HEK293 (cell line): Measurements from ENCODE around the gene OLA1.

Source experiments
- CTCF ChIA-PET: fragments of 350-600 bp; formaldehyde crosslinking; extraction: SDS; loops from one replicate; lab custom pipeline; 2021; ENCODE audit warnings: antibody characterized with exemption; lab: Yijun Ruan, JAX
- POLR2A ChIA-PET: fragments of 300-600 bp; formaldehyde crosslinking; extraction: SDS; loops from one replicate; lab custom pipeline; 2020; ENCODE audit warnings: antibody characterized with exemption, inconsistent platforms; lab: Yijun Ruan, JAX
- H3K27ac ChIP-seq: fragments of 200-500 bp; sonication (Bioruptor generic); 2 replicates; pipeline ENCODE4 v1.5.1; 2014; ENCODE audit warnings: low read depth, low read length, control low read depth, inconsistent platforms; ENCODE audit errors: extremely low read depth
- H3K36me3 ChIP-seq, 2 experiments: fragments of 200-500 bp in 1 of 2; sonication (Bioruptor generic) in 1 of 2; 1 replicate in 1 of 2; 2 replicates in 1 of 2; pipeline ENCODE4 v1.5.1; 2014 to 2017; ENCODE audit warnings: inconsistent platforms in 2 of 2, low read length in 2 of 2; ENCODE audit not compliant: control insufficient read depth in 2 of 2, insufficient read depth in 1 of 2
- H3K4me1 ChIP-seq: fragments of 200-500 bp; sonication (Bioruptor generic); 2 replicates; pipeline ENCODE4 v1.5.1; 2014; ENCODE audit warnings: mild to moderate bottlenecking, low read length, inconsistent platforms; ENCODE audit not compliant: control insufficient read depth, insufficient read depth
- H3K4me3 ChIP-seq: 2 replicates; pipeline ENCODE4 v1.5.1; 2011; ENCODE audit warnings: low read depth, mild to moderate bottlenecking, control low read depth, low read length, moderate library complexity
- H3K9me3 ChIP-seq: fragments of 200-500 bp; sonication (Bioruptor generic); 2 replicates; pipeline ENCODE4 v1.5.1; 2014; ENCODE audit warnings: low read depth, low read length, inconsistent platforms; ENCODE audit not compliant: control insufficient read depth, insufficient read depth
- ELK4 ChIP-seq: IDR thresholded peaks from 2 replicates; pipeline ENCODE4 v1.6.1; 2011; ENCODE audit warnings: mild to moderate bottlenecking, low read depth, low read length, borderline replicate concordance
- IKZF3 ChIP-seq: fragments of 450-650 bp; IDR thresholded peaks from 2 replicates; pipeline ENCODE4 v1.5.0; 2018; ENCODE audit warnings: missing biosample characterization, mild to moderate bottlenecking, missing genetic modification characterization, moderate library complexity
- OSR2 ChIP-seq: fragments of 450-650 bp; formaldehyde crosslinking; IDR thresholded peaks from 2 replicates; pipeline ENCODE4 v1.5.1; 2016; ENCODE audit warnings: missing biosample characterization, missing genetic modification characterization
- PATZ1 ChIP-seq: fragments of 450-650 bp; formaldehyde crosslinking; IDR thresholded peaks from 2 replicates; pipeline ENCODE4 v1.5.1; 2016; ENCODE audit warnings: missing biosample characterization, missing genetic modification characterization
- PRDM10 ChIP-seq: fragments of 450-650 bp; formaldehyde crosslinking; IDR thresholded peaks from 2 replicates; pipeline ENCODE4 v1.5.1; 2016; ENCODE audit warnings: missing biosample characterization, missing genetic modification characterization
- REPIN1 ChIP-seq: fragments of 450-650 bp; formaldehyde crosslinking; IDR thresholded peaks from 2 replicates; pipeline ENCODE4 v1.5.1; 2017; ENCODE audit warnings: missing biosample characterization, missing genetic modification characterization, low read depth
- SP7 ChIP-seq: fragments of 450-650 bp; formaldehyde crosslinking; IDR thresholded peaks from 2 replicates; pipeline ENCODE4 v1.5.1; 2016; ENCODE audit warnings: missing biosample characterization, missing genetic modification characterization
- YY2 ChIP-seq: fragments of 450-650 bp; formaldehyde crosslinking; IDR thresholded peaks from 2 replicates; pipeline ENCODE4 v1.5.1; 2016; ENCODE audit warnings: missing biosample characterization, missing genetic modification characterization
- ZBTB20 ChIP-seq: fragments of 450-650 bp; formaldehyde crosslinking; IDR thresholded peaks from 2 replicates; pipeline ENCODE4 v1.5.1; 2016; ENCODE audit warnings: missing biosample characterization, missing genetic modification characterization
- ZEB2 ChIP-seq: fragments of 450-650 bp; formaldehyde crosslinking; IDR thresholded peaks from 2 replicates; pipeline ENCODE4 v1.5.1; 2016; ENCODE audit warnings: missing biosample characterization, missing genetic modification characterization
- ZIC2 ChIP-seq: fragments of 450-650 bp; formaldehyde crosslinking; IDR thresholded peaks from 2 replicates; pipeline ENCODE4 v1.5.1; 2016; ENCODE audit warnings: missing biosample characterization, missing genetic modification characterization
- ZNF138 ChIP-seq: fragments of 450-650 bp; formaldehyde crosslinking; IDR thresholded peaks from 2 replicates; pipeline ENCODE4 v1.5.1; 2016; ENCODE audit warnings: missing biosample characterization, missing genetic modification characterization, borderline replicate concordance
- ZNF449 ChIP-seq: fragments of 450-650 bp; formaldehyde crosslinking; IDR thresholded peaks from 2 replicates; pipeline ENCODE4 v1.5.1; 2017; ENCODE audit warnings: missing biosample characterization, mild to moderate bottlenecking, missing genetic modification characterization, moderate library complexity
- ZNF645 ChIP-seq: fragments of 450-650 bp; formaldehyde crosslinking; IDR thresholded peaks from 2 replicates; pipeline ENCODE4; 2016; ENCODE audit warnings: missing biosample characterization, missing genetic modification characterization
- ZNF747 ChIP-seq: fragments of 450-650 bp; formaldehyde crosslinking; IDR thresholded peaks from 2 replicates; pipeline ENCODE4 v1.5.1; 2016; ENCODE audit warnings: missing biosample characterization, missing genetic modification characterization

OLA1 gene

GRCh38 chr2:174218773-174219172, 29.6 kb downstream of the OLA1 start (continued):
- TF ChIP-seq ZNF449 (tag by site-specific recombination) (no peak), ZNF747 (tag by site-specific recombination) (no peak), ZNF138 (tag by site-specific recombination) (no peak), ZBTB20 (tag by site-specific recombination) (no peak), ELK4 (no peak), IKZF3 (no peak), ZIC2 (no peak), ZEB2 (tag by site-specific recombination) (no peak), REPIN1 (no peak)
- TF ChIP-seq, all 188 proteins: peak for 0

- Histone ChIP-seq H3K4me3 (no peak overlapping the region), H3K9me3 (no peaks in the 10 kb centered on the region), H3K4me1 (no peaks in the 10 kb centered on the region), H3K27ac (no peak overlapping the region), H3K36me3 (peaks cover 4 to 24% of the 10 kb centered on the region in 2 experiments)
- POLR2A ChIA-PET: interaction anchor here (0.7 kb wide), 1 partner anchor 31 kb away, joined by 3 read pairs; the partner anchor contains the start of gene OLA1
- TF ChIP-seq SP7 (tag by site-specific recombination) (no peak), OSR2 (tag by site-specific recombination) (peak; percentile 37; the same call in 1 of the 2 replicates), PATZ1 (tag by site-specific recombination) (no peak)
- CTCF ChIA-PET: interaction anchor here (0.6 kb wide), 1 partner anchor 19 kb away, joined by 3 read pairs; no protein-coding TSS in a partner anchor
Measured at GRCh38 chr2:174217869-174218268, 30.5 kb downstream of the OLA1 start.

GRCh38 chr2:174211954-174212353, 36.4 kb downstream of the OLA1 start:
- ChIA-PET POLR2A (interaction anchor here (1.0 kb wide), 1 partner anchor 21 kb away, joined by 3 read pairs; no protein-coding TSS in a partner anchor), CTCF (no interaction called here)
- H3K27ac ChIP-seq: no peak overlapping the region

More at GRCh38 chr2:174211954-174212353, 36.4 kb downstream of the OLA1 start:
- Histone ChIP-seq H3K36me3 (peaks cover 0 to 4% of the 10 kb centered on the region in 2 experiments; a peak in 1 of 3 replicates), H3K4me3 (no peak overlapping the region), H3K4me1 (peaks cover 14% of the 10 kb centered on the region), H3K9me3 (no peaks in the 10 kb centered on the region)
- TF ChIP-seq PRDM10 (tag by site-specific recombination): peak; percentile 68
- no peak for TF ChIP-seq YY2 (tag by site-specific recombination)
- TF ChIP-seq ZNF645: no peak
